HEK293 (cell line): ENCODE measurements around the gene OAS2.

Experiments used
- CTCF ChIP-seq: fragments of 450-650 bp; formaldehyde crosslinking; IDR thresholded peaks from 2 replicates; pipeline ENCODE4 v1.5.1; 2016; ENCODE audit warnings: missing biosample characterization, missing genetic modification characterization
- MEIS1 ChIP-seq: sonication (generic); formaldehyde crosslinking; IDR thresholded peaks from 2 replicates; pipeline ENCODE4 v1.8.1; 2022; ENCODE audit warnings: missing genetic modification reagents, mild to moderate bottlenecking, borderline replicate concordance
- PRDM10 ChIP-seq: fragments of 450-650 bp; formaldehyde crosslinking; IDR thresholded peaks from 2 replicates; pipeline ENCODE4 v1.5.1; 2016; ENCODE audit warnings: missing biosample characterization, missing genetic modification characterization
- ZBTB6 ChIP-seq: fragments of 450-650 bp; formaldehyde crosslinking; IDR thresholded peaks from 2 replicates; pipeline ENCODE4 v1.5.1; 2017; ENCODE audit warnings: missing biosample characterization, missing genetic modification characterization
- ZBTB7A ChIP-seq: fragments of 450-650 bp; formaldehyde crosslinking; IDR thresholded peaks from 2 replicates; pipeline ENCODE4 v1.5.1; 2016; ENCODE audit warnings: low read depth, missing biosample characterization, missing genetic modification characterization
- ZNF10 ChIP-seq: fragments of 450-650 bp; formaldehyde crosslinking; IDR thresholded peaks from 2 replicates; pipeline ENCODE4 v1.5.1; 2017; ENCODE audit warnings: missing biosample characterization, missing genetic modification characterization
- ZNF2 ChIP-seq: fragments of 450-650 bp; formaldehyde crosslinking; IDR thresholded peaks from 2 replicates; pipeline ENCODE4 v1.5.1; 2016; ENCODE audit warnings: missing biosample characterization, missing genetic modification characterization
- ZNF280D ChIP-seq: fragments of 450-650 bp; formaldehyde crosslinking; IDR thresholded peaks from 2 replicates; pipeline ENCODE4 v1.5.1; 2016; ENCODE audit warnings: missing biosample characterization, missing genetic modification characterization
- ZNF311 ChIP-seq: fragments of 450-650 bp; formaldehyde crosslinking; IDR thresholded peaks from 2 replicates; pipeline ENCODE4 v1.5.1; 2017; ENCODE audit warnings: missing biosample characterization, missing genetic modification characterization, borderline replicate concordance
- ZNF366 ChIP-seq: fragments of 450-650 bp; formaldehyde crosslinking; conservative IDR thresholded peaks from 2 replicates; pipeline ENCODE4 v1.5.1; 2016; ENCODE audit warnings: missing biosample characterization, missing genetic modification characterization
- ZNF623 ChIP-seq: fragments of 450-650 bp; formaldehyde crosslinking; IDR thresholded peaks from 2 replicates; pipeline ENCODE4 v1.5.1; 2016; ENCODE audit warnings: missing biosample characterization, missing genetic modification characterization
- ZNF785 ChIP-seq: fragments of 450-650 bp; formaldehyde crosslinking; IDR thresholded peaks from 2 replicates; pipeline ENCODE4 v1.5.1; 2016; ENCODE audit warnings: missing biosample characterization, missing genetic modification characterization

GRCh38 chr12:113040722-113041171 is 62.4 kb downstream of the OAS2 start:
- TF ChIP-seq ZNF10 (tag by site-specific recombination) = no peak
- TF ChIP-seq ZNF311 (tag by site-specific recombination) = no peak
- TF ChIP-seq ZNF366 (tag by site-specific recombination) = no peak
- TF ChIP-seq CTCF = no peak
- no peak for TF ChIP-seq ZNF785
- no peak for TF ChIP-seq ZNF2
- TF ChIP-seq ZBTB6 = no peak
- TF ChIP-seq ZNF280D (tag by site-specific recombination) = no peak
- TF ChIP-seq PRDM10 (tag by site-specific recombination) = no peak
- TF ChIP-seq ZBTB7A (tag by site-specific recombination) = no peak
- no peak for TF ChIP-seq ZNF623
- TF ChIP-seq MEIS1 (CRISPR knock-in tag) = no peak
